ENCODE results near the gene PSG5. TPM values are rescaled to one million over a fixed set of nuclear protein-coding genes. Genes with fewer than 3 reads are reported as not detected.
"Not testable (repeated sequence)": the region's sequence is repeated elsewhere in the genome, so short reads cannot be mapped to it uniquely, and the experiment has no call there.

Gene PSG5
- total RNA-seq, 1 donor from 2014 or later, result not detected

GRCh38 chr19:43152214-43152613, 34.1 kb downstream of the PSG5 start:
- H3K9me3 Mint-ChIP-seq, result peaks cover 6% of the 10 kb centered on the region
- H3K4me1 Mint-ChIP-seq, result no peaks in the 10 kb centered on the region
- intact Hi-C loops (cut with micrococcal nuclease), result no loop called here
- DNase-seq, result no peak
- no peak overlapping the region for H3K4me3 Mint-ChIP-seq
- H3K36me3 Mint-ChIP-seq (ENCODE audit: low read depth), result no peaks in the 10 kb centered on the region
- no peaks in the 10 kb centered on the region for H3K27me3 Mint-ChIP-seq
- no peak overlapping the region for H3K27ac Mint-ChIP-seq

GRCh38 chr19:43149788-43150187, 36.5 kb downstream of the PSG5 start:
- intact Hi-C loops (cut with micrococcal nuclease); H3K4me3 Mint-ChIP-seq; H3K27ac Mint-ChIP-seq; H3K4me1 Mint-ChIP-seq; H3K9me3 Mint-ChIP-seq; H3K27me3 Mint-ChIP-seq; H3K36me3 Mint-ChIP-seq (ENCODE audit: low read depth); DNase-seq: not testable (repeated sequence)

GRCh38 chr19:43148233-43148632, 38.1 kb downstream of the PSG5 start:
- Mint-ChIP-seq H3K9me3 (peaks cover 4% of the 10 kb centered on the region), H3K36me3 (ENCODE audit: low read depth) (no peaks in the 10 kb centered on the region), H3K4me1 (no peaks in the 10 kb centered on the region), H3K27ac (no peak overlapping the region), H3K27me3 (no peaks in the 10 kb centered on the region), H3K4me3 (no peak overlapping the region)
- no peak for DNase-seq
- intact Hi-C loops (cut with micrococcal nuclease), result no loop called here

GRCh38 chr19:43141763-43142162, 44.6 kb downstream of the PSG5 start:
- H3K9me3 Mint-ChIP-seq; H3K27me3 Mint-ChIP-seq; H3K4me3 Mint-ChIP-seq; DNase-seq; intact Hi-C loops (cut with micrococcal nuclease); H3K27ac Mint-ChIP-seq; H3K36me3 Mint-ChIP-seq (ENCODE audit: low read depth); H3K4me1 Mint-ChIP-seq: not testable (repeated sequence)

GRCh38 chr19:43132696-43133095, 53.6 kb downstream of the PSG5 start:
- Mint-ChIP-seq H3K27me3 (no peaks in the 10 kb centered on the region), H3K27ac (no peak overlapping the region), H3K36me3 (ENCODE audit: low read depth) (no peaks in the 10 kb centered on the region), H3K4me1 (no peaks in the 10 kb centered on the region), H3K9me3 (no peaks in the 10 kb centered on the region), H3K4me3 (no peak overlapping the region)
- intact Hi-C loops (cut with micrococcal nuclease), result no loop called here
- no peak for DNase-seq

- H3K36me3 Mint-ChIP-seq (ENCODE audit: low read depth); H3K27me3 Mint-ChIP-seq; intact Hi-C loops (cut with micrococcal nuclease); H3K27ac Mint-ChIP-seq; H3K4me1 Mint-ChIP-seq; H3K4me3 Mint-ChIP-seq; DNase-seq; H3K9me3 Mint-ChIP-seq: not testable (repeated sequence)
Observed at GRCh38 chr19:43131281-43131842, 55.0 kb downstream of the PSG5 start.

- H3K27ac Mint-ChIP-seq; H3K9me3 Mint-ChIP-seq; H3K27me3 Mint-ChIP-seq; intact Hi-C loops (cut with micrococcal nuclease); H3K4me1 Mint-ChIP-seq; DNase-seq; H3K4me3 Mint-ChIP-seq; H3K36me3 Mint-ChIP-seq (ENCODE audit: low read depth): not testable (repeated sequence)
Observed at GRCh38 chr19:43129197-43129596, 57.1 kb downstream of the PSG5 start.

- H3K9me3 Mint-ChIP-seq; H3K4me3 Mint-ChIP-seq; H3K27me3 Mint-ChIP-seq; intact Hi-C loops (cut with micrococcal nuclease); H3K36me3 Mint-ChIP-seq (ENCODE audit: low read depth); H3K27ac Mint-ChIP-seq; H3K4me1 Mint-ChIP-seq; DNase-seq: not testable (repeated sequence)
Observed at GRCh38 chr19:43127336-43127735, 59.0 kb downstream of the PSG5 start.

- DNase-seq, result no peak
- Mint-ChIP-seq H3K36me3 (ENCODE audit: low read depth) (no peaks in the 10 kb centered on the region), H3K27me3 (no peaks in the 10 kb centered on the region), H3K4me1 (no peaks in the 10 kb centered on the region), H3K9me3 (no peaks in the 10 kb centered on the region), H3K4me3 (no peak overlapping the region), H3K27ac (no peak overlapping the region)
- intact Hi-C loops (cut with micrococcal nuclease), result no loop called here
Observed at GRCh38 chr19:43126720-43127119, 59.6 kb downstream of the PSG5 start.

- Mint-ChIP-seq H3K36me3 (ENCODE audit: low read depth) (no peaks in the 10 kb centered on the region), H3K4me1 (no peaks in the 10 kb centered on the region), H3K27me3 (no peaks in the 10 kb centered on the region), H3K4me3 (no peak overlapping the region), H3K27ac (no peak overlapping the region), H3K9me3 (peaks cover 4% of the 10 kb centered on the region)
- DNase-seq, result no peak
- intact Hi-C loops (cut with micrococcal nuclease), result no loop called here
Observed at GRCh38 chr19:43124360-43124759, 62.0 kb downstream of the PSG5 start.

- H3K4me1 Mint-ChIP-seq; H3K9me3 Mint-ChIP-seq; H3K36me3 Mint-ChIP-seq (ENCODE audit: low read depth); H3K27ac Mint-ChIP-seq; H3K4me3 Mint-ChIP-seq; intact Hi-C loops (cut with micrococcal nuclease); H3K27me3 Mint-ChIP-seq; DNase-seq: not testable (repeated sequence)
Observed at GRCh38 chr19:43120433-43121026, 65.8 kb downstream of the PSG5 start.

- H3K27me3 Mint-ChIP-seq; H3K27ac Mint-ChIP-seq; intact Hi-C loops (cut with micrococcal nuclease); H3K36me3 Mint-ChIP-seq (ENCODE audit: low read depth); H3K4me3 Mint-ChIP-seq; H3K9me3 Mint-ChIP-seq; DNase-seq; H3K4me1 Mint-ChIP-seq: not testable (repeated sequence)
Observed at GRCh38 chr19:43119526-43119925, 66.8 kb downstream of the PSG5 start.

Other genes with a start within 250 kb of the PSG5 start
- gene PSG7, start 249.3 kb downstream of the PSG5 start, total RNA-seq, result not detected in 2 replicates
- gene PSG11, start 160.1 kb downstream of the PSG5 start, total RNA-seq, result not detected in 2 replicates
- gene PSG2, start 103.8 kb downstream of the PSG5 start, total RNA-seq, result not detected in 2 replicates
- not detected in 2 replicates for gene PSG4, start 19.1 kb upstream of the PSG5 start, total RNA-seq
- not detected in 2 replicates for gene PSG9, start 83.0 kb upstream of the PSG5 start, total RNA-seq
- not detected in 2 replicates for gene CD177, start 167.2 kb upstream of the PSG5 start, total RNA-seq
- gene TEX101, start 228.4 kb upstream of the PSG5 start, total RNA-seq, result not detected in 2 replicates